Suppressor macrophage (primary cell): ENCODE data around the gene PCK2.
A peak's percentile ranks its signal among the peaks of the same experiment; 100 is the strongest.

Source experiments
- DNase-seq, 4 experiments: peaks; one replicate each; pipeline ENCODE4 v3.0.0-alpha.2; 2020 to 2022

The PCK2 gene

GRCh38 chr14:24062216-24062980 is 31.7 kb upstream of the PCK2 start:
- DNase-seq: no peak

GRCh38 chr14:24063263-24063836 is 30.8 kb upstream of the PCK2 start:
- no peak for DNase-seq

GRCh38 chr14:24064091-24064795 is 29.9 kb upstream of the PCK2 start:
- no peak for DNase-seq

GRCh38 chr14:24064856-24065255 is 29.3 kb upstream of the PCK2 start:
- DNase-seq: no peak

- DNase-seq: no peak
Observed at GRCh38 chr14:24065408-24065807, 28.7 kb upstream of the PCK2 start.

DNA sequence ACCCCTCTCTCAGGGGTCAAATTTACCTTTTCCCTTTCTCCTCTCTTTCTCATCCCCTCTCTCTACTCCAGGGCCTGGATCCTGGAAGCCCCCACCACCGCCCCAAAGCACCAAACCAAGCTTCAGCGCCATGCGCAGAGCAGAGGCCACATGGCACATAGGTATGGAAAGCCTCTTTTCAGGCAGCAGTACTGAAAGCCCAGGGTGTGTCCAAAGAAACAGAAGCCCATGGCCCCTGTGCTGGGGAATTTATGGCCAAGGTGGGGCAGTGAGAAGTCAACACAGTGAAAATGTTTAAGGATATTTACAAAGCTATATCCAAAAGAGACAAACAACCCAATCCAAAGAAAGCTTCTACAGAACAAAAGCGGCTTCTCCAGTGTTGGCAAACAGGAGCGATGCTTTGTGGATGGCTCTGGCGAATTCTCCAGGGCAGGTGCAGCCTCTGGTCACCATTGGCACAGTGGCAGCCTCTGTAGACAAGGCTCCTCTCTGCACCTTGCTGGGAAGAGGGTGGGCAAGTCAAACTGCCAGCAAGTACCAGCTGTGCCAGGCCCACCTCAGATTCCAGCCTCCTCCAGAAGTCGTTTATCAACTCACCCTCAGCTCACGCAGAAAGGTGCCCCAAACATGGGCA is 27.5 kb upstream of the PCK2 start:
- no peak for DNase-seq

DNA sequence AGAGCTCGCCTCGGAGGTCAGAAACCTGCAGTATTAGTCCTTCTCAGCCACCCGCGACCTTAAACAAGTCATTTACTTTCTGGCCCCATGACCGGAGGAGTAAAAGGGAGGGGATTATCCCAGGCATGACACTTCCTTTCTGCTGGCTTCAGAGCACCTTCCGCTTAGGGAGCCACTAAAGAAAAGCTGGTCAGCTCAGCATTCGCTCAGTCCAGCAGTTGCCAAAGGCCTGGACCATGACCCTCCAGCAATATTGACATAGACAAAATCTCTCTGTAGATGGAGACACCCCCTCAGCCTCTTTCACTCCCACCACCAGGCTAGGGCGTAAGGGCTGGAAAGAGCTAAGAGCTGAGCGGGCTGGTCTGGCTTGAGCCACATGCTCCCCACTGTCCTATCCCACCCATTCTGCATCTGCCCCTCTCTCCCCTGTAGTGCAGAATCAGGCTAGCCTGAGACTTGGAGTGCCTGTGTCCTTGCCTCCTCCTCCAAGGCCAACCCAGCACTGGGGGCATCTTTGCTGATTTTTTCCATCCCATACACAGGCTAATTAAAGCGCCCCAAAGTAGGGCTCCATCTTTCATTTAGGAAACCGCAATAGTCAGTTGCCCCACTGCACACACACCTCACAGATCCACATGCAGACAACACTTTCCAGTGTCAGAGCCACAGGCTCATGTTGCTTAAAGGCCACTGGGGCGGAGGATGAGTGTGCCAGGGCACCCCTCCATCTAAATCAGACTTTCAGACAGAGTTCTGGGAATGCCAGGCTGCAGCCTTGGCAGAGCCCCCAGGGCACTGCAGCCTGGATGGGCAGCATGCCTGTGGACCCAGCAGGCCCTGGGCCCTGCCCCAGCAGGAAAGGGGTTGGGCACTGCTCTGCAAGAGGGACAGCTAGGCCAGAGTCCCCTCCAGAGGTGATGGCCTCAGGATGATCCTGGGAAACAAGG is 26.7 kb upstream of the PCK2 start:
- DNase-seq: no peak

- no peak for DNase-seq
Observed at GRCh38 chr14:24068711-24069410, 25.2 kb upstream of the PCK2 start.

GRCh38 chr14:24069411-24069735 is 24.7 kb upstream of the PCK2 start:
- no peak for DNase-seq

DNA sequence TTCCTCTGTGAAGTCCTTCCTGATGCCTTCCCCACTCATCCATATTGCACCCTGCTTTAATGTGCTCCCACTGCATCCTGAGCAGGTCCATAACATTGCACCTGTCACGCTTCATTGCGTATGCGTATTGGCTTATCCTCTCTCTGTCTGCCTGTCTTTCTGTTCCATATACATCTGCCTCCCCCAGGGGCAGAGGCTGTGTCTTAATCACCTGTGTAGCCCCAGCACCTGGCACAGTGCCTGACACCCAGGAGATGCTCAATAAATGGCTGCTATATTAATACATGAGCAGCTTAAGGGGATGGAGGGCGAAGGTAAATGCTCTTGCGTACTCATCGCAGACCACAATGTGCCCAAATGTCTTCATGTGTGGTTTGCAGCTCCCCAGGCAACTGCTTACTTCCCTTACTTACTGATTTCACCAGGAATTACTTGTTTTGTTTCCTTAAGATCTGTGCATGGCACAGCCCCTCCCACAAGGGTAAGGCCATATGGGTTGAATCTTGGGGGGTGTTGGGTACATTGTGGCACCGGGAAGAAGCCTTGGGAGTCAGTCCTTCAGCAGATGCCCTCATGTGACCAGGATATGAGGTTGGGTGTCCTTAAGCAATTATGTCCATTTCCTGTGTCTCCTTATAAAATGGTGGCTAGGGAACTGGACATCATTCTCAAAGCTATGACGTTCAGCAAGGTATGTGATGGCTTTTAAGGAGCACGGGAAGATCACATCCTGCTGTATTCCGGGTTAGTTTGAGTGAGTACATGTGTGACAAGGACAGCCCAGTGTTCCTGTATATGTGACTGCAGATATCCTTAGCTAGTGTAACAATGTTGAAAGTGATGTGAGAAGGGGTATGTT is 23.6 kb upstream of the PCK2 start:
- no peak for DNase-seq

- DNase-seq: peak in 1 of 4 experiments; percentile 28
Observed at GRCh38 chr14:24071144-24071697, 22.9 kb upstream of the PCK2 start, which contains the start of gene CPNE6. CPNE6 (plus strand) TSS chr14:24071562; CDS start chr14:24072937, 1,375 bp downstream.

DNA sequence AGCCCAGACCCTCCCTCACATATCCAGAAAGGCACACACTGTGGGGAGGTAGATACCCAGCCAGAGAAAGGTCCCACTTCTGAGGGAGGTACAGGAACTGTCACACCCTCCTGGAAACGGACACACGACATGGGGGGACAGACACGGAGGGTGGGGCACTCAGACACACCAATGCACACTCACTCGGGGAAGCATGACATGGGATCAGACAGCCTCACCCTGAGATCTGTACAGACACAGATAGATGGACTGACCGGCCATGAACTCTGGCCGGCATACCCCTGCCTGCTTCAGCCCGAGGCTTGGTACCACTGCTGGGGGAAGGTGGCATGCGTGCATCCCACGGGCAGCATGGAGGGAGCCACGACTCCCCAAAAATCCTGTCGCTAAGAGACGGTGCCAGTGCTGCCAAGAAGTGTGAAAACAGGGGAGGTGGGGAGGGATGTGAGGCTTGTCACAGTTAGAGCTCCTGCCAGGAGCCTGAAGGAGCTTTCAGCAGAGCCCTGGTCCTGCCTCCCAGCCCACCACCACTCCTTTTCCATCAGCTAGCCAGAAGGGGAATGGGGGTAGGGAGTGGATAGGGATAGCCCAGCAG is 22.2 kb upstream of the PCK2 start:
- no peak for DNase-seq

DNA sequence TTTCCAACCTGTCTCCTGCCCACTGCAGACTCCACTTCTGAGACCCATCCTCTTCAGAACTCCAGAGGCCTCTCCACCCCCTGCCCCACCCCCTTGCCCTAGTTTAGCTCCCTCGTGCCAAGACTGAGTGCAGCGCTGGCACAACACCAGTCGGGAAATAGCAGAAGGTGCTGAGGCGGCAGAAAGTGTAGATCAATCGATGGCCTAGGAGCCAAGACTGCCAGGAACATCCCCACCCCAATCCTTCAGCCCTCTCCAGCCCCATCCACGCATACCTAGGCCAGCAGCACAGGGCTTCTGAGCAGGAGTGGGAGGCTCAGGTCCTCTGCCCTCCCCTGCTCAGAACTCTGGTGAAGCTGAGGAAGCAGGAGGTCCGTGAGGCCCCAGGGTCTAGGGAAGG is 21.7 kb upstream of the PCK2 start:
- DNase-seq: no peak

DNA sequence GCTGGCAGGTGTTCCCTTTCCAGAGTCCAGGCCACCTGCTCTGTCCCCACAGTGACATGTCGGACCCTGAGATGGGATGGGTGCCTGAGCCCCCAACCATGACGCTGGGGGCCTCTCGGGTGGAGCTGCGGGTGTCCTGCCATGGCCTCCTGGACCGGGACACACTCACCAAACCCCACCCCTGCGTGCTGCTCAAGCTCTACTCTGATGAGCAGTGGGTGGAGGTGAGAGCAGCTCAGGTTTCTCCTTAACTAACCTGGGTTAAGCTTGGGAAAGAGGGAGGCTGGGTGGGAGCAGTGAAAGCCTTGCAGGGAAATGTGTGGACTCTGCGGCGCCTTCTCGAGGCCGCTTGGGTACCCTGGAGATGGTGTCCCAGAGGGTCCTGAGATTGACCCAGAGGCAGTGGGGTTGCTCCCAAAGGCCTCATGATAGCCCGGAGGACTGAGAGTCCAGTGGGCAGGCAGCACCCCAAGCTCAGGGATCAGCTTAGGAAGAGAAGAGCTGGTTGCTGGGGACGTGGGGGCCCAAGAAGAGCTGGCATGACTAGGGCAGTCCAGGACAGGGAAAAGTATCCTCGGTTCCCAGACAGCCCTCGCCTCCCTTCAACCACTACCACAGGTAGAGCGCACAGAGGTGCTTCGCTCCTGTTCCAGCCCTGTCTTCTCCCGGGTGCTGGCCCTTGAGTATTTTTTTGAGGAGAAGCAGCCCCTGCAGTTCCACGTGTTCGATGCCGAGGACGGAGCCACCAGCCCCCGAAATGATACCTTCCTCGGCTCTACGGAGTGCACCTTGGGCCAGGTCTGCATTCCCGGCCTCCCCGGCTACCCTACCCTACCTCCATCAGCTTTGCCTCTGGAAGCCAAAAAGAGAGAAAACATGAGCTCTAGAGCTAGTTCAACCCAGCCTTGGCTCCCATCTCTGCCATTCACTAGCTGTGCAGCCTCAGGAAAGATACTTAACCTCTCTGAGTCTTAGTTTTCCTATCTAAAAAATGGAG is 20.9 kb upstream of the PCK2 start:
- DNase-seq: no peak

GRCh38 chr14:24074625-24075484 is 19.3 kb upstream of the PCK2 start:
- no peak for DNase-seq

- no peak for DNase-seq
Observed at GRCh38 chr14:24075485-24076301, 18.4 kb upstream of the PCK2 start.

DNA sequence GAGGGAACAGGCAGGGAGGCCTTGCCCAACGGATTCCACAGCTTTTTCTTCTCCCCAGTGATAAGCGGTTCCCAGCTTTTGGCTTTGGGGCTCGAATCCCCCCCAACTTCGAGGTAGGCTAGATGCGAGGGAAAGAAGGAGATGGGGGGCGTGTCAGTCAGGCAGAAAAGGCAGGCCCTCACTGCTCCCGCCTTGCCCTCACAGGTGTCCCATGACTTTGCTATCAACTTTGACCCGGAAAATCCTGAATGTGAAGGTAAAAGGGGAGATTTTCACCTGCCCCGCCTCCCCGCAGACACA is 17.9 kb upstream of the PCK2 start:
- no peak for DNase-seq
